Measurements from ENCODE around the gene BARX1.

DNA sequence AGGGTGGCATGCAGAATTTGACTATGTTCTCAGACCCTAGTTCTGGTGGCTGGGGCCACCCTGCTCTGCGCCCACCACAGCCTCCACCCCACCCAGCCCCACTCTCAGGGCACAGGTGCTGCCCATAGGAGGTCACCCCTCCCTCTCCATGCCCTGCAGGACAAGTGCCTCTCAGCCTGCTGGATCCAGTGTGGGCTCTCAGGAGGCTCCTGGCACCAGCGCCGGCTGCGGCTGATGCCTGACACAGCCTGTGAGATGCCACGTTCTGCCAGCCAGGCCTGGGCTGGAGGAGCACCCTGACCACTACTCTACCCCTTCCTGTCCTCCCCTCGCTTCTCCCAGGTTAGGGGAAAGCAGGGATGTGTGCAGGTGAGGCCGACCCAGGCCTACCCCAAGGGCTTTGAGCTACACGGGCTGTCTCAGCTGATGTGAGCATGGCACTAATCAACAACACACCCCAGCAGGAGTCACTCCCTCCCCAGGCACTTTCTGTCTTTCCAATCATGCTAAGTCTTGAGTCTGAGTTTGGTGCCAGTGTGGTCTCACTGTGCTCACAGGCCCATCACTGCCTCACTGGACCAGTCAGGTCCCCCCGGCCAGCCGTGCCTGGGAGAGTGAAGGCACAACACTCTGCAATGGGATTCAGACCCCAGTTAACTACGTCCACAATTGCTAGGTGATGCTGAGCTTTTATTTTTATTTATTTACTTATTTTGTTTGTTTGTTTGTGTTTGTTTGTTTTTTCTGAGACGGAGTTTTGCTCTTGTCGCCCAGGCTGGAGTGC, 12.1 kb upstream of the BARX1 start:
- TF ChIP-seq, protein P1, sequence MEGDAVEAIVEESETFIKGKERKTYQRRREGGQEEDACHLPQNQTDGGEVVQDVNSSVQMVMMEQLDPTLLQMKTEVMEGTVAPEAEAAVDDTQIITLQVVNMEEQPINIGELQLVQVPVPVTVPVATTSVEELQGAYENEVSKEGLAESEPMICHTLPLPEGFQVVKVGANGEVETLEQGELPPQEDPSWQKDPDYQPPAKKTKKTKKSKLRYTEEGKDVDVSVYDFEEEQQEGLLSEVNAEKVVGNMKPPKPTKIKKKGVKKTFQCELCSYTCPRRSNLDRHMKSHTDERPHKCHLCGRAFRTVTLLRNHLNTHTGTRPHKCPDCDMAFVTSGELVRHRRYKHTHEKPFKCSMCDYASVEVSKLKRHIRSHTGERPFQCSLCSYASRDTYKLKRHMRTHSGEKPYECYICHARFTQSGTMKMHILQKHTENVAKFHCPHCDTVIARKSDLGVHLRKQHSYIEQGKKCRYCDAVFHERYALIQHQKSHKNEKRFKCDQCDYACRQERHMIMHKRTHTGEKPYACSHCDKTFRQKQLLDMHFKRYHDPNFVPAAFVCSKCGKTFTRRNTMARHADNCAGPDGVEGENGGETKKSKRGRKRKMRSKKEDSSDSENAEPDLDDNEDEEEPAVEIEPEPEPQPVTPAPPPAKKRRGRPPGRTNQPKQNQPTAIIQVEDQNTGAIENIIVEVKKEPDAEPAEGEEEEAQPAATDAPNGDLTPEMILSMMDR (IDR thresholded peaks at IDR 0.05): no peak
- TF ChIP-seq POLR2AphosphoS5 (IDR thresholded peaks at IDR 0.05; ENCODE audit: insufficient read depth in 1 of 2, low read depth in 1 of 2): no peak

Measured in vagina (tissue), 2 donors.